Activated CD8-positive, alpha-beta memory T cell treated with anti-CD3 and anti-CD28 coated beads for 4 hours (primary cell): ENCODE measurements around the gene ABLIM3.
"Not testable (repeated sequence)": the region's sequence is repeated elsewhere in the genome, so short reads cannot be mapped to it uniquely, and the experiment has no call there.

Source experiments
- DNase-seq, 2 donors: peaks; one replicate each; pipeline ENCODE4 v3.0.0-alpha.2; 2020; ENCODE audit warnings: low read depth in 2 of 2

ABLIM3 gene

GRCh38 chr5:149257889-149258705 is 116.8 kb downstream of the ABLIM3 start:
- DNase-seq = no peak

- no peak for DNase-seq
Measured at GRCh38 chr5:149260761-149261160, 119.5 kb downstream of the ABLIM3 start.

GRCh38 chr5:149261246-149261645 is 120.0 kb downstream of the ABLIM3 start:
- DNase-seq = no peak

- no peak for DNase-seq
Measured at GRCh38 chr5:149262315-149262714, 121.0 kb downstream of the ABLIM3 start.

DNA sequence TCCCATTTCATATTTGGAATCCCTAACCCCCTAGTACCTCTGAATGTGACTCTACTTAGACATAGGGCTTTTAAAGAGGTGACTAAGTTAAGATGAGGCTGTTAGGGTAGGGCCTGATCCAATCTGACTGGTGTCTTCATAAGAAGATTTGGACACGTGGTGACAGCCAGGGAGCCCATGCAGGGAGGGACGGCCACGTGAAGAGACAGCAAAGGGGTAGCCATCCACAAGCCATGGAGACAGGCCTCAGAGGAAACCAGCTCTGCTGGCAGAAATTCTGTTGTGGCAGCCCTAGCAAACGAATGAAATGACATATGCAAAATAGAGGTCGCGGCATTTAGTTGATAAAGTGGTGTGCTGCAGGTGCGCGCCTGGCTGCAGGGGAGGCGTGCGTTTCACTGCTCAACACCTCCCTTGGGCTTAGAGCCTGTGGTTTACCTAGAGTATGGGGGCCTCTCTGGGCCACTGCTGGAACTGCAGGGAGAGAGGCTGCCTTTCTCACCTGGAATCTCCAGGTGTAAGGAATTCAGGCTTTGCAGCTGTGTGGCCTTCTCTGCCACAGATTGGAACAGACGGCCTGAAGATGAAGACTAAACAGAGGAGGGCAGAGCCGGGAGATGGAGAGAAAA is 123.3 kb downstream of the ABLIM3 start:
- DNase-seq = no peak

- no peak for DNase-seq
Measured at GRCh38 chr5:149265068-149265465, 123.8 kb downstream of the ABLIM3 start.

GRCh38 chr5:149265597-149265996 is 124.3 kb downstream of the ABLIM3 start:
- DNase-seq = no peak

- DNase-seq = no peak
Measured at GRCh38 chr5:149267241-149267973, 126.1 kb downstream of the ABLIM3 start.

DNA sequence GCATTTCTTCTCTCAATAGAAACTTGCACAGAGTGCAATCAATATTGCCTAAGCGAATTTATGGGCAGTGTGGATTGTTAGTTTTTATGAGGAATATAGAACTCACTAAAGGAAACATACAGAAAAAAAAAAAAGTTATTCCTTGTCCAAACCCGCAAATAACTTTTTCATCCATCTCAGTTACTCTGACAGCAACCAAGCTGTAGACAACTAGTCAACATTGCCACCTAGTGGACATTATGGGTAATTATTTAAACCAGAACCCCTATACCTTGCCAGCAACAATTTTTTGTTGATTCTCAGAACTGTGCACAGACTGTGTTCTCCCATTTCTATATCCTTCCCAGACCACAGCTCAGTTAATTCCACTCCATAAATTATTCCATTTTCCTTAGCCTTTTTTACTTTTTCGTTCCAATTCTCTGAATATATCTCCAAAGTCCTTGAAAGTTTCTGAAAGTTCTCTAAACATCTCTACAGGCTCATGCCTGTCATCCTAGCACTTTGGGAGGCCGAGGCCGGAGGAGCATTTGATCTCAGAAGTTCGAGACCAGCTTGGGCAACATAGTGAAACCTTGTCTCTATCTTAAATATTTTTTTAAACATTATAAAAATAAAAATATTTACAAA is 127.8 kb downstream of the ABLIM3 start:
- DNase-seq = no peak

DNA sequence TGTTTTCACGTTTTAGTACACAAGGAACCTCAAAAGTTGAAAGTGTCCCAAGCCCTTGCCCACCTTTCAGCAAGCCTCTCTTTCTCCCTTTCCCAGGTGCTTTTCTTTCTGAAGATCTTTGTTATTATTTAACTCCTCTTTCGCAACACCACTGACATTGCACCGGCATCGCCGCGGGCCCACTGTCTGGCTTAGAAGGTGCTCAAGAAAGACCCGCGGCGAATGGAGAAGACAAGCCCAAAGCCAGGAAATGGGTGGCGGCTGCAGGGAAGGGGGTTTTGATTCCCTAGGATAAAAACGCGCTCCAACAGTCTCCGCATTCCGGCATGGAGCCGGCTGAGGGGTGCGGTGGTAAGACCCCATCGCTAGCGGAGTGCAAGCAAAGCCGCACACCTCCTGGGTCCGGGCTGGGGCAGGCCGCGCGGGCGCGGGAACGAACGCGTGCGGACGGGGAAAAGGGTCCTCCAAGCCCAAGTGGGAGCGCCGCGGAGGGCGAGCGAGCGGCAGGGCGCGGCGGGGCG is 130.0 kb downstream of the ABLIM3 start:
- no peak for DNase-seq

DNA sequence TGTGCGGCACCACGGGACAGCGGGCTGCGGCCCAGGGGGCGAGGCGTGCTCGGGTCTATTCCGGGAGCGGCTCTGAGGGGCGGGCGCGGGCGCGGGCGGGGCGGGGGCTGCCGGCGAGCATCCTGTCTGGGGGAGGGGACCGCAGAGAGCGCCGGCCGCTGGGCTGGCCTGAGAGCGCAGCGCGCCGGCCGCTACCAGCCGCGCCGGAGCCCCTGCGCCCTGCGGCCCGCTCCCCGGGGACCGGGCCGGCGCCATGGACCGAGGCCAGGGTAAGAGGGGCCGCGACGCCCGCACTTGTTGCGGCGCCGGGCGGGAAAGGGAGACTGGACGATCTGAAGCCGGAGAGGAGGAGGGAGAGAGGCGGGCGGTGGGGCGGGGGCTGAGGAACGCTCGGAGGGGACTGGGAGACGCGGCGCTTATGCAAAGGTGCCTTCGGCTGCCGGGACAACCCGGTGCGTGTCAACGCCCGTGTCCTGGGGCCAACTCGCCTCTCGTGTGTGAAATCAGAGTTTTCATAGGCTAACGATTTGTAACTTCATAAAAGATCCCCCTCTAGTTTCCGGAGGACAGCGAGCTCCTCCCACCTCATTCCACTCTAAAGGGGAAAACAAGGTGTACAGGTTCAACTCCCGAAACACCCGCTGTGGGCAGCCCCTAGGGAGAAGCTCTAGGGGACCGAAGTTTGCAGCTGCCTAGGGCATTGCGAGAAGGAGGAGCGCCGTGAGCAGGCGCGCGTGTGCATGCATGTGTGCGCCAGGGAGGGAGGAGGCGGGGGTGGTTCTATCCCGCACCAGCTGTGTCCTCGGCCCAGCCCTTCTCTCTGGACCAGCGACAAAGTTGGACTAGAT is 130.6 kb downstream of the ABLIM3 start, which contains the start of gene AFAP1L1:
Gene AFAP1L1, plus strand, starts transcription at position 144 of the 848 bp plus-strand sequence. Its CDS starts 110 bp downstream, at position 254.
- DNase-seq = no peak

- DNase-seq = not testable (repeated sequence)
Measured at GRCh38 chr5:149272781-149273180, 131.5 kb downstream of the ABLIM3 start.

DNA sequence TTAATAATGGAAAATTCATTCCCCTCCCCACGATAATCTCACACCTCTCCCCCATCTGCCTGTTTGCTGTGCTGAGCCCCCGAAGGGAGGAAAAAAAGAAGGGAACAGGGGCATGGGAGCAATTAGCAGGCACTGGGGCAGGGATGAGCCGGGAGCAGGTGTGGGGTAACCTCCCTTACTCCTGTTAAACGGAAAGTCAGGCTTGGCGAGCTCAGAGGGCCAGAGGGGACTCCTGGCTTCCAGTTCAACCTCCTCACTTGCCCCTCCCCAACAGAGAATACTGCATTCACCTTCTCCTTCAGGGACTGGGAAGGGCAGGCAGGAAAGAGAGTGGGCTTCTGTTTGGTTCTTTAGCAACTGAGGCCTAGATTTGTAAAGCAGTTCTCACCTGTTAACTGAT is 131.9 kb downstream of the ABLIM3 start:
- no peak for DNase-seq

- no peak for DNase-seq
Measured at GRCh38 chr5:149273950-149274349, 132.7 kb downstream of the ABLIM3 start.

- no peak for DNase-seq
Measured at GRCh38 chr5:149274939-149275338, 133.6 kb downstream of the ABLIM3 start.

DNA sequence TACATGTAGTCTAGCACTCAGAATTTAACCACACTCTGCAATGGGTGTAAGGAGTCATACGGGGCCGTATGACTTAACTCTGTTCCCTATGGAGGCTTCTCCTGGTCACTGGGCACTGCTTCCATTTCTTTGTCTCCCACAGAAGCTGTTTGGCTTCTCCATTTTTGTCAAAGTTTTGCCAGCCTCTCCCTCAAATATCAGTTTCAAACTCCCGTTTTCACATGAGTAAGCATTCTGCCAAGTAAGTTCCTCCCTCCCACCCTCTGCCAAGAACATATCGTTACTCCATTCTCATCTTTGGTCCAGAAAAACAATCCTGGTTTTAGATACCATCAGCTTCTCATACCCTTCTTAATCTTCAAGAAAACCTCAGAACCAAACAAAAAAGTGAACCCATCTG is 136.5 kb downstream of the ABLIM3 start:
- DNase-seq = no peak

GRCh38 chr5:149278451-149279210 is 137.3 kb downstream of the ABLIM3 start:
- DNase-seq = no peak

- DNase-seq = no peak
Measured at GRCh38 chr5:149279661-149280060, 138.4 kb downstream of the ABLIM3 start.

- no peak for DNase-seq
Measured at GRCh38 chr5:149280124-149280523, 138.8 kb downstream of the ABLIM3 start.

- no peak for DNase-seq
Measured at GRCh38 chr5:149280802-149281201, 139.5 kb downstream of the ABLIM3 start.
